SKM-1 (cell line): Measurements from ENCODE around the gene LRRC8B.

Source experiments
- DNase-seq: peaks from one replicate; lab custom pipeline; 2025; ENCODE audit not compliant: unreplicated experiment; lab: John Stamatoyannopoulos, UW

The LRRC8B gene

DNA sequence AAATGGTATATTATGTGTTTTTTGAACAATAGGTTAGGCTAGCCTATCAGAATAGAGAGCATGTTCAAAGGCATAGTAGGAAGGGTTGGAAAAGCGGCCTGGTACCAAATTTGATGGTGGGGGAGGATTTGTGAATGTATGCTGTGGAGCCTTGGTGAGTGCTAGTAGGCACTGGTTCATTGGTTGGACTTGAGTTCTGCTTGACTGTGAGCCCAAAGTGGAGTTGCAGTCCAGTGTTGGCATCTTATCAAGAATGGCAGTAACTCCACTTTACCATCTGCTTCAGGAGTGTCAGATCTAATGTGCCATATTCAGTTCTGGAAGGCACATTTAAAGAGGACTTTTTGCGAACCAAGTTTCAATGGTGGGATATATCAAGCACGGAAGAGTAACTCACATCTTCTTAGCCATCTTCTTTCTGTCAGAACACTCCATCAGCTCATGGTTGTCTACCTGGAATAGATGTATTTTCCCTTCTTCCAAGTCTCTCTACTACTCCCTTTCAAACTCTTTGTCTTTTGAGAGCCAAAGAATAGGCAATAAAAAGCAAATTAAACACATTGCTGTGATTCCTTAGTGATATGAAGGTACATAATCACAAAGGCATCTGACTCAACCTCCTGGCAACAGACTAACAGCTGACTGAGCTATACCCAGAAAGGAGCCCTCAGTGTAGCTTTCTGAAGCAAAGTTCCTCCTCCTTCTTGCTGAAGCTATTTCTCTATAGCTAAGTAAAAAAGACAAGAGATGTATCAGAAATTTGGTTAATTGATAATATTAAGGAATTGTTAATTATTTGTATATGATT is 21.7 kb downstream of the LRRC8B start:
- DNase-seq: no peak

- DNase-seq: no peak
These were observed 22.4 kb downstream of the LRRC8B start for GRCh38 chr1:89546934-89547562.

GRCh38 chr1:89547563-89548116 is 23.0 kb downstream of the LRRC8B start:
- no peak for DNase-seq

DNA sequence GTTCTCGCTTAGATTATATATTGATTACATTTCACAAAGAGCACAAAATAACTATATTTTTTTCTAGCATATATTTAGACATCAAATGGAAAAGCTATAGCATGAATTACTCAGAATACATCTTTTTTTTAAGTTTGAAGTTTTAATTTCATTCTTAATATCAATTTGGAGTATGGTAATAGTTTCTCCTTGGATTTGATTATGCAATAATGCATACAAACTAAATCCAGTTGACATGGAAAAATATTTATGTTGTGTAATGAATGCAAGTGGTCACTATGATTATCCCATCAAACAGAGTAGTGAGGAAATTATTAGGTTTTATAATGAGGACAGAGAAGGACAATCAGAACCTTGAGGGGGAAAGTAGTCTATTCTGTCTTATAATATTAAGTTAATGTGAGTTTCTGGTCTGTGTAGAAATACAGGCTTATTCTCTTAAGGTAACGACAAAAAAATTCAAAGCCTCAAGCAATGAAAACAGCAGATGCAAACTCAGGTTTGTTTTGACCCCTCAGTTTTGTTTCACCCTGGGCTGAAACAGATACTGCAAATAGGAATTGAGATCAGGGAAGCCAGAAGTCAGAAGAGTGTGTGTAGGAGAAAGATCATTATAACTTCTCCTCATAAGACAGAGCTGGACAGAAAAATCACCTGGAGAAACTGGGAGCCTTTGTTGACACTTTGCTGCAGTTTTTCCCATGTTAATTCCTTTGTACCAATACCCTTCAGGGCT is 23.7 kb downstream of the LRRC8B start:
- DNase-seq: no peak

DNA sequence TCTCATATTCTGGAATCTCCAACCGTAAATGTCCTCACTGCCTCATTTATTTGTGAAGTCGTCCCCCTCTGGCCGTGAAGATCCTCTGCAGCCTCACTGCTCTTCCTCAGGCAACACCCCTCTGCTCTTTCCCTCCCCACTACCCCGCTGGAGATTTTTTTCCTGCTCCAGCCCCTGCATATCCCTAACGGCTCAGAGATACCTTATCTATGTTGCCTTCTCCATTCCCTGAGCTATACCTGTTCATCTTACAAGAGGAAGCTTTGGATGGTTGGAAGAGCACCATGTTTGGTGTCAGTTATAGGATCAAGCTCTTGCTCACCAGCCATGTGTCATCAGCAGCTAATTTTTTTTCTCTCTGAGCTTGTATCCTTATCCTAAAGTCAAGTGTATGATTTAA is 26.4 kb downstream of the LRRC8B start:
- no peak for DNase-seq

- DNase-seq: no peak
These were observed 27.9 kb downstream of the LRRC8B start for GRCh38 chr1:89552471-89553081.

GRCh38 chr1:89553157-89553556 is 28.5 kb downstream of the LRRC8B start:
- DNase-seq: no peak

- no peak for DNase-seq
These were observed 30.9 kb downstream of the LRRC8B start for GRCh38 chr1:89555550-89555949.

DNA sequence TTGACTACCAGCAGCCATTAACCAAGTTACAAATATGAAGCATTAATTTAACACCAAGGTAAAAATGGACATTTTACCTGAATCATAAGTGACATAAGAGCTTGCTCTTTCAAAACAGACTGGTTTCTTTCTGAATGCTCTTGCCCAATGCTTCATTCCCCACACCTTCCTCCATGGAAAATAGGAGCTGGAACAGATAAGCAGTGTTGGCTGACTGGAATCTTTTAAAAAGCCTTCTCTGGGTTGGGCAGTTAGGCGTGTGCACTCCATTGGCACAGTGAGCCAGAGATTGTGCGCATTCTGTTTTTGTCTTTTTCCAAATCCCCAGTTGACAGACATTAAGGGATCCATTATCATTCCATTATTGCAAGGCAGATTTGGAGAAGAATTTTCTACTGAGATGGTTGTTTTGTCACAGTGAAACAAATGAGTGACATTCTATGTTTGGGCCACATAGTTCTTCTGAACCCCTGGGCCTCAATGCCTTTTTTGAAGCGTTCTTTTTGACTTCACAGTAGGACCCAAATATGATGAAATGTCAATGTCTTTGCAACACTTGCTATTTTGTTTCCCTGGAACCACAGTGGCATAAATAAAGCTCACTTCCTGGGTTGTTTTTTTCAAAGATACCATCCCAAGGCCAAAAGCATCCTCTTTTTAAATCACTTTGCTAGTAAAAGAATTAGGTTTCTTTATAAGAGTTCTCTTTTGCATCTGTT is 32.3 kb downstream of the LRRC8B start:
- no peak for DNase-seq

DNA sequence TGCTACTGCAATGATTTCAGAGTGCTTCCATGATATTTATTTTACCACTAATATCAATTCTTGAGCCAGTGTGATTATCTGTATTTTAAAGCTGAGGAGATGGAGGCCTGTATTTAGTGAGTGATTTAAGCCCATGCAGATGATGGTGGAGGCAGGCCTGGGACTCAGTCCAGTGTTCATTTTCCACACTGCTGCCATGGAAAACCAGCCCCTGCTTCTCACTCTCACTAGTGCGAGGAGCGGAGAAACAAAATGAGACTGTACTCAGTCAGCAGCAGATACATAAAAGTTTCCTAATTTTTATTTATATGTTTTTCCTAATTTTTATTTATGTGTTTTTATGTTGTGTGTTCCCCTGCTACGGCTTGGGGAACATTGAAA is 32.8 kb downstream of the LRRC8B start:
- DNase-seq: no peak

GRCh38 chr1:89557956-89558355 is 33.3 kb downstream of the LRRC8B start:
- no peak for DNase-seq

DNA sequence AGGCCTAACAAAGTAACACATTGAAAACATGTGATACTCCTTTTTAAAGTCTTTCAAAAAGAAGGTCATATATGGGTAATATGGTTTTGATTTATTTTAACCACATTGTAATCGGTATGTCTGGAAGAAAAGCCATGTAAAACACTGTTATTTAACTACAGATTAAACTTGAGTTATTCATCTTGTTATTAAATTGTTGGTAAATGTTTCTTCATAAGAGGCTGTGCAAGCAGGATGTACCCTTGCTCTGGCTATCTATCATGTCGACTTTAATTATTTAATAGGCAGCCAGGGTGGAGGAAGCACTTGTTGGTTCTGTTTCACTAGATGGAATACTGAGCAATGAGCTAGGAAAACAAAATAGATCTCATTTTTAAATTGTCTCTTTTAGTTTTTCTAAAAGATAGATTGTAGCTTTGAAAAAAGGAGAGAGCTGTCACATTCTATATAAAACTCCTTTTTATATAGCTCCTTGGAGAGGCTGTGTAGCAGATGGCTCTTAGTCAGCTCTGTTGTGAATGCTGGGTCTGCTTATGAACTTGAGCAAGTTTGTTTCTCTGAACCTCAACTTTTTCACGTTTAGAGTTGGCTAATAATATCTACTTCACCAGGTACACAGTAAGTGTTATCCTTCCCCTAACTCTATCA is 39.5 kb downstream of the LRRC8B start:
- DNase-seq: no peak

DNA sequence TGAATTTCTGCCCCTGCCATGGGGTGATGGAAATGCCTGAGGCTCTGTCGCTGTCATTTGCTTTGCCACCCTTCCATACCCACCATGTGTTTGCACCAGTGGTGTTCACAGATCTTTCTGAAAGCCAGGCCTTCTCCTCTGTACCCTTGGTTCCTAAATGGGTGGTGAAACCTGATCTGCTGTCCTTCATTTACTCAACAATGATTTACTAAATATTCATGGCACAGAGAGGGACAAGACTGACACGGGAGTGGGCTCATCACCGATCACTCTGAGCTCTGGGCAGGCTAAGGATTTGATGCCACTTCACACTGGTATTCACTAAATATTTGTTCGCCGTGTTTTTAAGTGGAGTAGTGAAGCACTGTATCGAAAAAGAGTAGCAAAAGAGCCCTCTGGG is 40.9 kb downstream of the LRRC8B start:
- DNase-seq: no peak

- no peak for DNase-seq
These were observed 42.1 kb downstream of the LRRC8B start for GRCh38 chr1:89566761-89567174.

- no peak for DNase-seq
These were observed 43.2 kb downstream of the LRRC8B start for GRCh38 chr1:89567797-89568196.

DNA sequence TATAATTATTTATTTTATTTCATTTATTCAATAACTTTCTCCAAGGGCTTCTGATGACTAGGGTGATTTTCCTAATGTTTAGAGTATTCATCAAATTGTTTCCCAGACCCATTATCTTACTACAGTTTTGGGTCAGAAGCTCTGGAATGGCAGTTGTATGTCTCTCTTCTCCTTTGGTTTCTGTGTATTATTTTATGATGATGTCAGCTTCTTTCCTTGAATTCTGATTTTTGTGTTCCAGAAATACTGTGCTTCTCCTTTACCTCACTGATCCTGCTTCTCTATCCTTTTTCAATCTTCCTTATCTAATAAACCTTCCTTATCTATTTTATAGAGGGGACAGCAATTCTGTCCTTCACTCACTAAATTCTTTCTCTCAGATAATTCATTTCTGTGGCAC is 48.8 kb downstream of the LRRC8B start:
- no peak for DNase-seq

GRCh38 chr1:89574621-89575020 is 50.0 kb downstream of the LRRC8B start:
- DNase-seq: no peak

GRCh38 chr1:89575207-89575606 is 50.6 kb downstream of the LRRC8B start:
- no peak for DNase-seq

DNA sequence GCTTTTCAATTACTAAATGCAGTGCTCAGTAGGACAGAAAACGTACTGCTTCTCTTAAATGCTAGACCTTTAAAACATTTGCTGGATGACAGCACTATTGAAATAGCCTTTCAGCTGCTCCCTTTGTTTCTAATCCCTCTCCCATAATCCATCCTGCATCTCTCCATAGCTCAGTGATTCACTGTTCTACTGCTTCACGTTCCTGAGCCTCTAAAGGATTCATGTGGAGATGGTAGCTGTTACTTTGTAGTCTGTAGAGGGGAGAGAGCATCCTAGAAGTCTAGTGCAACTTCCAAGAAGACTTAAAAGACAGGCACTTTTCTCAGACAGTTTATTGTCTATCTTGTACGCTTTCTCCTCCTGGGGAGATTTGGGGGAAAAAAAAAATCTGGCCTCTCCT is 51.4 kb downstream of the LRRC8B start:
- DNase-seq: no peak

GRCh38 chr1:89578151-89578550 is 53.5 kb downstream of the LRRC8B start:
- DNase-seq: no peak
